Activated CD8-positive, alpha-beta memory T cell treated with anti-CD3 and anti-CD28 coated beads, Interleukin-2, amount 50 U/mL, for 48 hours (primary cell): ENCODE measurements around the gene MAP3K4.
"Not testable (repeated sequence)": the region's sequence is repeated elsewhere in the genome, so short reads cannot be mapped to it uniquely, and the experiment has no call there.

Experiments used
- DNase-seq: peaks from one replicate; pipeline ENCODE4 v3.0.0-alpha.2; 2020

MAP3K4 gene

DNA sequence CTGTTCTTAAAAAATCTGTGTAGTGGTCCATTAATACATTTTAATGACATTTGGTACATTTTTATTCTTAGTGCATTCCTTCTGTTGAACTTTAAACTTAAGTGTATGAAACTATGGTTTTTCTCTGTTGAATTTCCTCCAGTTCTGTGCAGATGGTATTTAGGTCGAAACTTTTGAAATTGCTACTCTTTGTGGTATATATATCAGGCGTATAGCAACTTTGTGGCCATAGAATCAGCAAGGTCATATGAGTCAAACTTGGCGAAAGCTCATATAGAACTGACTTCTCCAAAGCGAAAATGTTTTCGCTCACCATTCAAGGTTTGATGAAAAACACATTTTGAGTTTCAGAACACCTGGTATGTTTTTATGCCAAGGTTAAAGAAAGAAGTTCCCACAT lies 93.7 kb downstream of the MAP3K4 start:
- no peak for DNase-seq

DNA sequence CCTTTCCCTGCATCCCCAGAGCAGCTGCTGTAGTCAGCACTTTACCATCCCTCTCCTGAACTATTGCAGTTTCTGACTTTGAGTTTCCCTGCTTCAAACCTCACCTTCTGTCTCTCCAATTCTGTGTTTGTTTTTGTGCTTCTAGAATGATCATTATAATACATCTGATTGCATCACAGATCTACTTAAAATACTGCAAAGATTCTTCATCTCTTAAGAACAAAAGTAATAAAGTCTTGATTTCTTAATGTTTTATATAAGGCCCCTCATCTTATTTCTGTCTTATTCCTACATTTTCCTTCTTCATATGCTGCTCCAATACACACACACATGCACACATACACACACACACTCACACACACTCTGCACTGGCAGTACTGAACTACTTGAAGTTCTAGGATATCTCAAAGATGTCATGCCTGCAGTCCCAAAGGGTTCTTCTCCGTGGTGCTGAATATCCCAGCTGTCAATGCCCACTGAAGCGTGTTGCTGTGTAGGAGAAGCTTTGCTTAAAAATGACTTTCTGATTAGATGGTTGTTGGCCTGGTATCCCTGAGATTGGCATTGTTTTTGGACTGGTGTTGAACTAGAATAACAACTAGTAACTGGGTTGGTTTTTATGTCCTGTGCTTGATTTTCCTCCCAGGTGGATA lies 97.2 kb downstream of the MAP3K4 start:
- no peak for DNase-seq

GRCh38 chr6:161091151-161091550 lies 99.6 kb downstream of the MAP3K4 start:
- DNase-seq = no peak

- no peak for DNase-seq
Observed at GRCh38 chr6:161091972-161092701, 100.6 kb downstream of the MAP3K4 start.

- no peak for DNase-seq
Observed at GRCh38 chr6:161094955-161095354, 103.4 kb downstream of the MAP3K4 start.

DNA sequence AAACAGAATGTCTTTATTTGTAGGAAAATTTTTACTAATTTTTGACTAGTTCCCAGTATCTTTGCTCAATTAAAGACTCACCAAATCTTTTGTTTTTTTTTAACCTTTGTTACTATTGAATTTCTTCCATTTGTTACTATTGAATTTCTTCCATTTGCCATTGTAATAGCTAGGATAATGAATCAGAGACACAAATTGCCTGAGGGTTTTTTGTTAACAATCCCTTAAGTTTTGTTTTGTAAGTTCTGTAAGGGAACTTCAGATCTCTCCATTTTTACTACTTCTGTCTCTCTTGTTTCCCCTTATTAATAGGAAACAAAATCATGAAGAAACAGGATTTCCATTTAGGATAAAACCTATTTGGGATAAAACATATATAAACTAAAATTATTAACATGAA lies 104.3 kb downstream of the MAP3K4 start:
- DNase-seq = no peak

DNA sequence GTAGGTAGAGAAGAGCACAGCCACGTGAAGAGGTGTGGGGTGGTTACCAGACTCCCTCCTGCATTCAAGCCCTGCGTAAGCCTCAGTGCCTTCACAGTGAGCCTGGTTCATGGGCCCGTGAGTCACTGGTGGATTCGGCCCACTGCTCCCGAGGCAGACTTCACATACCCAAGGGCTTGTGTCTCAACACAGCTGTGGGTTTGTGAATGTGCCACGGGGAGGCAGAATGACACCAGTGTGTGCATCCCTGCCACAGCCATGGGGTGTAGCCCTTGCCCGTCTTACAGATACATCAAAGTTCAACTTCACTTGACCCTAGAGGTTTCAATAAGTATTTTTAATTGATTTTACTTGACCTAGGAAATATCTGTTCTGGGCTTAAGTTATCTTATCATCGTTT lies 108.5 kb downstream of the MAP3K4 start:
- no peak for DNase-seq

GRCh38 chr6:161101517-161101916 lies 109.9 kb downstream of the MAP3K4 start:
- DNase-seq = no peak

DNA sequence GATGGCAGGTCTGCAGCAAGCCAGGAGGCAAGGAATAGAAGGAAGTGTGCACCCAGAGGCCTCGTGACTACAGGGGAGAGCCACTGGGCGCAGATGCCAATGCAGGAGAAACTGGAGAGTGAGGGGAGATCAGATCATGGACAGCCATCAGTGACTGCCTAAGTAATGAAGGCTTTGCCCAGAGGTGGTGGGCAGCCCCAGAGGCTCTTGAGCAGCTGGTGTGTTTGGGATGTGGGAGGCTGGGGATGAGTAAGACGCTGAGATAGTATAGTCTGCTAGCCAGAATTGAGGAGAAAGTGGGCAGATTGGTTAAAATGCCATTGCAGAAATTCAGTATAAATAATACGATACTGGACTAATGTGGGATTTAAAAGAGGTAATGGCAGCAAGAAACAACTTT lies 111.9 kb downstream of the MAP3K4 start:
- no peak for DNase-seq

DNA sequence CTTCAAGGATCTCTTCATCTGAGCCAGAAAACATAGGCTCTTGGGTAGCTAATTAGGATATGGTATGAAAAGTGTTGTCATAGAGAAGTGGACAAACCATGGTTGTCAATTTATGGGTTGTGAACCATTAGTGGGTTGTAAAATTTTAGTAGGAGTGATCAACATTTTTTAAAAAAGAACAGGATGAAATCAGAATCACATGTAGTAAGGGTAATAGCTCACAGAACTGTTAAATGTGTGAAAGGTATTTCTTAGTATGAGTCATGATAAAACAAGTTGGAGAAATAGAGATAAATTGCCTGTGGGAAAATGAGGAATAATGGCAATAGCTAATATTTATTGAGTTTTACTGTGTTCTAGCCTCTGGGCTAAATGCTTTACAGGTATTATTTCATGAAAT lies 113.4 kb downstream of the MAP3K4 start:
- no peak for DNase-seq

DNA sequence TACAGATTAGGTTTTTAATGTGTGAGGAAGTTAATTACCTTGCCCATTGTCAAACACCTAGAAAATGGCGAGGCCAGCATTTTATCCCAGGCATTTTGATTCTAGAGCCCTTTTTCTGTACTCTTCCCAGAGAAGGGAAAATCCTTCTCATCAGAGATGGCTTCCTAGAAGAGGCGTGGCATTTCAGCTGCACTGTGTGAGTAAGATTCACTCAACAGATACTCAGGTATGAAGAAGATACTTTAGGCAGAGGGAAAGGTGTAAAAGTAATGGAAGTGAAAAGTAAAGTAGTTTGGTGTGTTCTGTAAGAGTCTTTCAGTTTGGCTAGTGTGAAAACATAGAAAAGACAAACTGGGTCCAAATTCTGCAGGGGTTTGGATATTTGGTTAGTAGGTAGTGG lies 113.8 kb downstream of the MAP3K4 start:
- no peak for DNase-seq

GRCh38 chr6:161107779-161108730 lies 116.5 kb downstream of the MAP3K4 start:
- DNase-seq = no peak

- no peak for DNase-seq
Observed at GRCh38 chr6:161108916-161109315, 117.3 kb downstream of the MAP3K4 start.

- DNase-seq = no peak
Observed at GRCh38 chr6:161109366-161109765, 117.8 kb downstream of the MAP3K4 start.

DNA sequence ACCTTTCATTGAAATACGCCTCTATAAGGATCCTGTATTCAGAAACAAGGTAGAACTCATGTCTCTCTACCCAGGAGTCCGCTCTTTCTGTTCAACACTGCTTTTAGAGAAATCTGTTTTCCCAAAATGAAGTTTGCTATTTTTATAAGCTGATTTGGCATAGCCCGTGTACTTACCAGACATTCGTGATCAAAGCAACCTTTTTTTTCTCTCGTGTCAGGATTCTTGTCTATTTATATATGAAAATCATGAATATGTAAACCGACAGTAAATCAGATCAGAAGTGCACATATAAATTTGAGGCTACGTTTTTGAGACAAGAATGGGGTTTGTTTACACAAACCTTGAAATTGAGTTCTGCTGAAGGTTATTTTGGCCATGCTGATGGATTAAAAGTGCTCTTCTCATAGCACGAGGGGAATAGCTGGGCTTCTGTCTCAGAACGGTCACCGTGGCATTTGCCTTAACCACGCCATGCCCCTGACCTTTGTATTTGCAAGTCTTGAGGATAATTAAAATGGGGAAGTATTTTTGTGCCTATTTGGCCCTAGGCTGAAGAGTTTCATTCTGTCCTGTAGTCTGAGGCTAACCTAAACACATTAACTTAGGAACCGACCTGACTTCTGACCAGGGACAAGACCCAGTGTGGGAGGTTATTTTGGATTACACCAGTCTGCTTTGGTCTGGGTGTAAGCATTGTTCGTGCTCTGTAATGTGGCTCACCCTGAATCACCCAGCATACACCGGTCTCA lies 118.6 kb downstream of the MAP3K4 start:
- DNase-seq = no peak

DNA sequence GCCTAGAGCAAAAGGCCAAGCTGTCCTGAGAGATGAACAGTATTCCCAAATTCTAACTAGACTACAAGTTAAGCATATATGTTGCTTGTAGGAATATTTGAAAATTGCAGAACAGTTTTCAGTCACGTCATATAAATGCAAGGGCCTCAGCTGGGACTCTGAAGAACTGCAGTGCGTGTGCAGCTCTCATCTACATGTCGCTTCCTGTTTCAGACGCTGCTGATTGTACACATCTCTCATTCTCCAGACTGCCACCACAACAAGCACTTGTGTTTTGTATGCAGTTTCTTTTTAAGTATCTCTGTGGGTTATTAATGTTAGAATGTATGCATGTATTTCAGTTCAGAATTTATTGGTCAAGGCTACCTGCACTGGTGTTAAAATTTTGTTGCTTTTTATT lies 119.7 kb downstream of the MAP3K4 start:
- no peak for DNase-seq

GRCh38 chr6:161115468-161115867 lies 123.9 kb downstream of the MAP3K4 start:
- no peak for DNase-seq

- no peak for DNase-seq
Observed at GRCh38 chr6:161116554-161116953, 125.0 kb downstream of the MAP3K4 start.

GRCh38 chr6:161117308-161117707 lies 125.7 kb downstream of the MAP3K4 start:
- DNase-seq = no peak

- DNase-seq = no peak
Observed at GRCh38 chr6:161117942-161118341, 126.4 kb downstream of the MAP3K4 start.

GRCh38 chr6:161123319-161123718 lies 131.8 kb downstream of the MAP3K4 start:
- DNase-seq = not testable (repeated sequence)

DNA sequence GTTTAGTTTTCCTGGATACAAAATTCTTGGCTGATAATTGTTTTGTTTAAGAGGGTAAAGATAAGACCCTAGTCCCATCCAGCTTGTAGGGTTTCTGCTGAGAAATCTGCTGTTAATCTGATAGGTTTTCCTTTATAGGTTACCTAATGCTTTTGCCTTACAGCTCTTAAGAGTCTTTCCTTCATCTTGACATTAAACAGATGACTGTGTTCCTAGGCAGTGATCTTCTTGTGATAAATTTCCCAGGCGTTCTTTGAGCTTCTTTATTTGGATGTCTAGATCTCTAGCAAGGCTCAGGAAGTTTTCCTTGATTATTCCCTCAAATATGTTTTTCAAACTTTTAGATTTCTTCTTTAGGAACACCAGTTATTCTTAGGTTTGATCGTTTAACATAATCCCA lies 134.0 kb downstream of the MAP3K4 start:
- DNase-seq = no peak
